Measurements from ENCODE around the gene RNASEL.
"Not testable (repeated sequence)": the region's sequence is repeated elsewhere in the genome, so short reads cannot be mapped to it uniquely, and the experiment has no call there.

RNASEL gene

DNA sequence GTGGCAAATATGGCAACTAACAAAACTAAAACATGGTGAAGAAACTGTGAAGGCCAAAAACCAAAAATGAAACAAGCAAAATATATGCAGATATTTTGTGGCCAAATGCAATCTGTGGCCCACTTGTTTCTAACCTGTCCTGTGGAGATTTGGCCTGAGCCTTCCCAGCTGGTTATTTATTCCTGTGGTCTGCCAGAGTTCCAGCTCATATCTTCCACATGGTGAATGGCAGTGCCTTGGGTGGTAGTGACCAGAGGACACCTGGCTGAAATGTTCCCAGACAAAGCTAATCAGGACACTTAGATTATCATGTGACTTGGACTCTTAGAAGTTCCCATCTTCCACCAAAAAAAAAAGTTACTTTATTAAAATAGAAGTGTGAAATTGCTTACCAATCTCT, 39.7 kb downstream of the RNASEL start:
- Histone ChIP-seq H3K27me3 (ENCODE audit: control insufficient read depth, insufficient read depth, low read length) (no peaks in the 10 kb centered on the region), H3K9me3 (ENCODE audit: control insufficient read depth, insufficient read depth, low read length) (no peaks in the 10 kb centered on the region), H3K4me3 (ENCODE audit: low read depth, low read length) (no peak overlapping the region), H3K4me1 (ENCODE audit: control insufficient read depth, insufficient read depth, low read length) (no peaks in the 10 kb centered on the region), H3K9ac (ENCODE audit: low read depth, low read length) (no peak overlapping the region), H3K36me3 (ENCODE audit: control insufficient read depth, insufficient read depth, low read length) (no peaks in the 10 kb centered on the region)

DNA sequence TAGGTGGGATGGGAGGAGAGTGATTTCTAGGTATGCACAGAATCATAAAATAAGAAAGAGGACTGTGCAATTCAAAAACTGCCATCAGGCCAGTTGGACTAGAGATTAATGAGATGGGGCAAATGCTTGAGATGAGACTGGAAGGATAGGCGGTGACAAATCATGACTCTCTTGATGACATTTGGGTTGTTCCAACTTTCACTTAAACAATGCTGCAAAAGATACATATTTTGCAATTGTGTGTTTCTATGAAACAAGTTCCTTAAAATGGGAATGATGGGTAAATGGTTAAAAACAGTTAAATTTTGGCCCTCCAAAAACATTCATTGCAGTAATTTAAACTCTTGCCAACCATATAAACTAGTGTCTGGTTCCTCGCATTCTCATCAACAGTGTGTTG, 55.2 kb downstream of the RNASEL start:
- no peaks in the 10 kb centered on the region for H3K27me3 ChIP-seq (ENCODE audit: control insufficient read depth, insufficient read depth, low read length)
- H3K9me3 ChIP-seq (ENCODE audit: control insufficient read depth, insufficient read depth, low read length) = no peaks in the 10 kb centered on the region
- H3K4me1 ChIP-seq (ENCODE audit: control insufficient read depth, insufficient read depth, low read length) = no peaks in the 10 kb centered on the region
- no peak overlapping the region for H3K4me3 ChIP-seq (ENCODE audit: low read depth, low read length)
- H3K9ac ChIP-seq (ENCODE audit: low read depth, low read length) = no peak overlapping the region
- H3K36me3 ChIP-seq (ENCODE audit: control insufficient read depth, insufficient read depth, low read length) = no peaks in the 10 kb centered on the region

DNA sequence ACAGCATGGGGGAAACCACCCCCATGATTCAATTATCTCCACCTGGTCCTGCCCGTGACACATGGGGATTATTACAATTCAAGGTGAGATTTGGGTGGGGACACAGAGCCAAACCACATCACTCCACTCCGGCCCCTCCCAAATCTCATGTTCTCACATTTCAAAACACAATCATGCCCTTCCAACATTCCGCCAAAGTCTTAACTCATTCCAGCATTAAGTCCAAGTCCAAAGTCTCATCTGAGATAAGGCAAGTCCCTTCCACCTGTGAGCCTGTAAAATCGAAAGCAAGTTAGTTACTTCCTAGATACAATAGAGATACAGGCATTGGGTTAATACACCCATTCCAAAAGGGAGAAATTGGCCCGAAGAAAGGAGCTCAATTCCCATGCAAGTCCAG, 60.9 kb downstream of the RNASEL start:
- H3K9ac ChIP-seq (ENCODE audit: low read depth, low read length); H3K36me3 ChIP-seq (ENCODE audit: control insufficient read depth, insufficient read depth, low read length); H3K4me3 ChIP-seq (ENCODE audit: low read depth, low read length); H3K27me3 ChIP-seq (ENCODE audit: control insufficient read depth, insufficient read depth, low read length); H3K4me1 ChIP-seq (ENCODE audit: control insufficient read depth, insufficient read depth, low read length); H3K9me3 ChIP-seq (ENCODE audit: control insufficient read depth, insufficient read depth, low read length): not testable (repeated sequence)

- Histone ChIP-seq H3K9ac (ENCODE audit: low read depth, low read length) (no peak overlapping the region), H3K27me3 (ENCODE audit: control insufficient read depth, insufficient read depth, low read length) (no peaks in the 10 kb centered on the region), H3K36me3 (ENCODE audit: control insufficient read depth, insufficient read depth, low read length) (no peaks in the 10 kb centered on the region), H3K4me3 (ENCODE audit: low read depth, low read length) (no peak overlapping the region), H3K9me3 (ENCODE audit: control insufficient read depth, insufficient read depth, low read length) (no peaks in the 10 kb centered on the region), H3K4me1 (ENCODE audit: control insufficient read depth, insufficient read depth, low read length) (no peaks in the 10 kb centered on the region)
Measured at GRCh38 chr1:182527680-182528079, 61.4 kb downstream of the RNASEL start.

DNA sequence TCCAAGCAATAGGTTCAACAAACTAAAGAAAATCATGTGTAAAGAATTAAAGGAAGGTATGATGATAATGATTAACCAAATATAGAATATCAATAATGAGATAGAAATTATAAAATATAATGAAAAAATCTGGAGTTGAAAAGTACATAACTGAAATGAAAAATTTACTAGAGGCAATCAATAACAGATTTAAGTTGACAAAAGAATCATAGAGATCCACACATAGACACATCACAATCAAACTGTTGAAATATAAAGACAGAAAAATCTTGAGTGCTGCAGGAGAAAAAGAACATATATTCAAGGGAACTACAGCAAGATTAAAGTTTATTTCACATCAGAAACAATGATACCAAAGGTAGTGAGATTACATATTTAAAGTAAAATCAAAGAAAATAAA, 63.7 kb downstream of the RNASEL start:
- Histone ChIP-seq H3K27me3 (ENCODE audit: control insufficient read depth, insufficient read depth, low read length) (no peaks in the 10 kb centered on the region), H3K4me1 (ENCODE audit: control insufficient read depth, insufficient read depth, low read length) (no peaks in the 10 kb centered on the region), H3K9me3 (ENCODE audit: control insufficient read depth, insufficient read depth, low read length) (no peaks in the 10 kb centered on the region), H3K9ac (ENCODE audit: low read depth, low read length) (no peak overlapping the region), H3K36me3 (ENCODE audit: control insufficient read depth, insufficient read depth, low read length) (no peaks in the 10 kb centered on the region), H3K4me3 (ENCODE audit: low read depth, low read length) (no peak overlapping the region)
